ENCODE measurements around the gene KRT1.

Gene KRT1

DNA sequence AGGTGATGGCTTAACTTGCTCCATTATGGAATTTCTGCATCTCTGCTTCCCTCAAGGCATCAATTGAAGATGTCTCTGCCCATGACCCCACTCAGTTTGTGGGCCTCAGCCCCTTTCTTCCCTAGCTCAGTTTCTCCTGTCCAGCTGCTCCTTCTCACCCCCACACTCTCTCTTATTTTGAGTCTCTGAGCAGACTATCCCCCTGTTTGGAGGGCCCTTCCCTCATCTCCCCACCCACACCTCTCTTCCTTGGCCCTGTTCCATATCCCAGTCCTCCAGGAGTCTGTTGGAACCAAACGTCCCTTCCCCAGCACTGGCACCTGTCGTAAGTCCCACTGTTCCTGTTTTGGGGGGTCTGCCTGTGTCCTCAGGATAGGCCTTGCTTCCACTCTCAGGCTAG lies 8.3 kb upstream of the KRT1 start:
- peaks cover 22% of the 10 kb centered on the region for H3K27me3 ChIP-seq (ENCODE audit: insufficient read depth, poor library complexity, severe bottlenecking)

DNA sequence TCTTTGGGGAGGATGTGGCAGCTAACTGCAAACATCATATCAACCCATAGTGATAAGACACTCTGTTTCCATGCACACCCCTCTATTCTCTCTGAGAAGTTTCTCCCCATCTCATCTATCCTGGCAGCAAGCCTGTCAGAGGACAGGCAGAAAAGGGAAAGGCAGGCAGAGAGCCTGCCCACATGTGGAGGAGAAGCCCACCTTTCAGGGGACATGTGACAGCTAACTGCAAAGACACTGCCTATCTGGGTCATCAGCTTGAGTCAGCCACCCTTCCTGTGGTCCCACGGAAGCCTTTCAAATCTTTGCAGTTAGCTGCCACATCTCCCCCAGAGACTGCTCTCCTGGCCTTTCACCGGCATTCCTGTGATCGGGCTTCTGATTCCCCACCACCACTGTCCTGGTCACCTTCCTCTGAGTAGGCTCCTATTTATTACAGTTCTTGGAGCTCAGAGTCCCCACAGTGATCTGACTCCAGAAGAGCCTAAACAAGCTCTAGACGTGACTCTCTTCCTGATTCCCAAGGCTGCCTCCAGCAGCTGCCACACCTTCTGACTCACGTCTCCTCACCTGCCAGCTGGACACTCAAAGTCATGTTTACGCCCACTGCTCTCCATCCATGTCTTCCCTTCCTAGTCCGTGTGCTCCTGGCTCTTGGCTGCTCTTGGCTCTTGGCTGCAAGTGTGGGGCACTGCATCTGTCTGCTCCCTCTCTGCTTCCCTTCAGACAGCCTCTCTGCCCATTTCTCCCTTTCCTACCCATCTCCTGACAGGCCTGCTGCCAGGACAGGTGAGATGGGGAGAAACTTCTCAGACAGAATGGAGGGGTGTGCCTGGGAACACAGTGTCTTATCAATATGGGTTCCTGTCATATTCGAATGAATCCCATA lies 7.5 kb upstream of the KRT1 start:
- H3K27ac ChIP-seq (replicated peaks), result no peak overlapping the region
- no peak for DNase-seq (ENCODE audit: low read depth in 1 of 2, low spot score in 1 of 2)
- H3K27me3 ChIP-seq (ENCODE audit: insufficient read depth, poor library complexity, severe bottlenecking), result peaks cover 22% of the 10 kb centered on the region
- no peak for TF ChIP-seq SPI1 (IDR thresholded peaks at IDR 0.05; ENCODE audit: borderline replicate concordance, low read depth)
- TF ChIP-seq, protein P1, sequence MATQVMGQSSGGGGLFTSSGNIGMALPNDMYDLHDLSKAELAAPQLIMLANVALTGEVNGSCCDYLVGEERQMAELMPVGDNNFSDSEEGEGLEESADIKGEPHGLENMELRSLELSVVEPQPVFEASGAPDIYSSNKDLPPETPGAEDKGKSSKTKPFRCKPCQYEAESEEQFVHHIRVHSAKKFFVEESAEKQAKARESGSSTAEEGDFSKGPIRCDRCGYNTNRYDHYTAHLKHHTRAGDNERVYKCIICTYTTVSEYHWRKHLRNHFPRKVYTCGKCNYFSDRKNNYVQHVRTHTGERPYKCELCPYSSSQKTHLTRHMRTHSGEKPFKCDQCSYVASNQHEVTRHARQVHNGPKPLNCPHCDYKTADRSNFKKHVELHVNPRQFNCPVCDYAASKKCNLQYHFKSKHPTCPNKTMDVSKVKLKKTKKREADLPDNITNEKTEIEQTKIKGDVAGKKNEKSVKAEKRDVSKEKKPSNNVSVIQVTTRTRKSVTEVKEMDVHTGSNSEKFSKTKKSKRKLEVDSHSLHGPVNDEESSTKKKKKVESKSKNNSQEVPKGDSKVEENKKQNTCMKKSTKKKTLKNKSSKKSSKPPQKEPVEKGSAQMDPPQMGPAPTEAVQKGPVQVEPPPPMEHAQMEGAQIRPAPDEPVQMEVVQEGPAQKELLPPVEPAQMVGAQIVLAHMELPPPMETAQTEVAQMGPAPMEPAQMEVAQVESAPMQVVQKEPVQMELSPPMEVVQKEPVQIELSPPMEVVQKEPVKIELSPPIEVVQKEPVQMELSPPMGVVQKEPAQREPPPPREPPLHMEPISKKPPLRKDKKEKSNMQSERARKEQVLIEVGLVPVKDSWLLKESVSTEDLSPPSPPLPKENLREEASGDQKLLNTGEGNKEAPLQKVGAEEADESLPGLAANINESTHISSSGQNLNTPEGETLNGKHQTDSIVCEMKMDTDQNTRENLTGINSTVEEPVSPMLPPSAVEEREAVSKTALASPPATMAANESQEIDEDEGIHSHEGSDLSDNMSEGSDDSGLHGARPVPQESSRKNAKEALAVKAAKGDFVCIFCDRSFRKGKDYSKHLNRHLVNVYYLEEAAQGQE (IDR thresholded peaks at IDR 0.05; ENCODE audit: insufficient replicate concordance, low read depth), result no peak
- no peak for TF ChIP-seq POLR2AphosphoS5 (IDR thresholded peaks at IDR 0.05; ENCODE audit: low read depth)
- TF ChIP-seq, protein P2, sequence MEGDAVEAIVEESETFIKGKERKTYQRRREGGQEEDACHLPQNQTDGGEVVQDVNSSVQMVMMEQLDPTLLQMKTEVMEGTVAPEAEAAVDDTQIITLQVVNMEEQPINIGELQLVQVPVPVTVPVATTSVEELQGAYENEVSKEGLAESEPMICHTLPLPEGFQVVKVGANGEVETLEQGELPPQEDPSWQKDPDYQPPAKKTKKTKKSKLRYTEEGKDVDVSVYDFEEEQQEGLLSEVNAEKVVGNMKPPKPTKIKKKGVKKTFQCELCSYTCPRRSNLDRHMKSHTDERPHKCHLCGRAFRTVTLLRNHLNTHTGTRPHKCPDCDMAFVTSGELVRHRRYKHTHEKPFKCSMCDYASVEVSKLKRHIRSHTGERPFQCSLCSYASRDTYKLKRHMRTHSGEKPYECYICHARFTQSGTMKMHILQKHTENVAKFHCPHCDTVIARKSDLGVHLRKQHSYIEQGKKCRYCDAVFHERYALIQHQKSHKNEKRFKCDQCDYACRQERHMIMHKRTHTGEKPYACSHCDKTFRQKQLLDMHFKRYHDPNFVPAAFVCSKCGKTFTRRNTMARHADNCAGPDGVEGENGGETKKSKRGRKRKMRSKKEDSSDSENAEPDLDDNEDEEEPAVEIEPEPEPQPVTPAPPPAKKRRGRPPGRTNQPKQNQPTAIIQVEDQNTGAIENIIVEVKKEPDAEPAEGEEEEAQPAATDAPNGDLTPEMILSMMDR (IDR thresholded peaks at IDR 0.05; ENCODE audit: insufficient read depth, low read length), result no peak
- no peak for TF ChIP-seq GABPA (IDR thresholded peaks at IDR 0.05; ENCODE audit: low read depth)
- H3K4me3 ChIP-seq (replicated peaks; ENCODE audit: insufficient read depth, low read length), result no peak overlapping the region

More for the DNA sequence above, 8.3 kb upstream of the KRT1 start:
- Histone ChIP-seq H3K27ac (replicated peaks) (no peak overlapping the region), H3K4me3 (replicated peaks; ENCODE audit: insufficient read depth, low read length) (no peak overlapping the region)
- no peak for DNase-seq (ENCODE audit: low read depth in 1 of 2, low spot score in 1 of 2)
- TF ChIP-seq, protein P2 (IDR thresholded peaks at IDR 0.05; ENCODE audit: insufficient read depth, low read length), result no peak
- TF ChIP-seq SPI1 (IDR thresholded peaks at IDR 0.05; ENCODE audit: borderline replicate concordance, low read depth) (no peak), GABPA (IDR thresholded peaks at IDR 0.05; ENCODE audit: low read depth) (no peak), POLR2AphosphoS5 (IDR thresholded peaks at IDR 0.05; ENCODE audit: low read depth) (no peak)
- TF ChIP-seq, protein P1 (IDR thresholded peaks at IDR 0.05; ENCODE audit: insufficient replicate concordance, low read depth), result no peak

DNA sequence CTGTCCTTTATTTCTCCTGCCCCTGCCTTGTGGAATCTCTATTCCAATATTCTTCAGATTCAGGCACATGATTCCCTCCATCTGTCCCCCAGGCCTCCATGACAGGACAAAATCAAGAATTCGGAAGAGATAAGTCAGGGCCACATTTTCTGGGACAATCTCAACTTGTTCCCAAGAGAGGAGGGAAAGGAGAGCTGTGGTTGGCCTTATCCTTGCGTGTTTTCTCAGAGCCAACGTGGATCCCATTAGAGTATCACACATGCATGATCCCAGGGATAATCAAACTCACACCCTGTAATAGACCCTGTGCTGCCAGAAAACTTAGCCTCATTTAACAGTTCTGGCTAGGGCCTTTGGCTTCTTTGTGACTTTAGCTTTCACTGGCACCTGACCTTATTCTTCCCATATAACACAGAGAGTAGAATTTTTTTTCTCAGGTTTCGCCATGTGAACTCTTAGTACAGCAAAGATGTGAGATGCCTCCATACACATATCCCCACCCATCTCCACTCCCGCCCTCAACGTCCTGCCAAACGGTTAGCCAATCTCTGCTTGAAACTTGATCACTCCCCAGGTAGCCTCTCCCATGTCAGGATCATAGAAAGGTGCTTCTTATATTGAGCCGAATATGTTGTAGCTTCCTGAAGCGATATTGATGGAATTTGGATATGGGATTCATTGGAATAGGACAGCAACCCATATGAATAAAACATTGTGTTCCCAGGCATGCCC lies 6.7 kb upstream of the KRT1 start:
- H3K27ac ChIP-seq (replicated peaks), result no peak overlapping the region
- no peak overlapping the region for H3K4me3 ChIP-seq (replicated peaks; ENCODE audit: insufficient read depth, low read length)
- DNase-seq (ENCODE audit: low read depth in 1 of 2, low spot score in 1 of 2), result no peak
- peaks cover 19% of the 10 kb centered on the region for H3K27me3 ChIP-seq (ENCODE audit: insufficient read depth, poor library complexity, severe bottlenecking)
- TF ChIP-seq, protein P2 (IDR thresholded peaks at IDR 0.05; ENCODE audit: insufficient read depth, low read length), result no peak

Measured in HL-60 (cell line).